HG03159 (cell line): ENCODE data around the gene TRAPPC3.

Experiments
- ATAC-seq: cut with Tn5 transposase; IDR thresholded peaks from one replicate; pipeline ENCODE4 v1.9.1; 2021; ENCODE audit warnings: mild to moderate bottlenecking, moderate library complexity; ENCODE audit not compliant: unreplicated experiment

Gene TRAPPC3

DNA sequence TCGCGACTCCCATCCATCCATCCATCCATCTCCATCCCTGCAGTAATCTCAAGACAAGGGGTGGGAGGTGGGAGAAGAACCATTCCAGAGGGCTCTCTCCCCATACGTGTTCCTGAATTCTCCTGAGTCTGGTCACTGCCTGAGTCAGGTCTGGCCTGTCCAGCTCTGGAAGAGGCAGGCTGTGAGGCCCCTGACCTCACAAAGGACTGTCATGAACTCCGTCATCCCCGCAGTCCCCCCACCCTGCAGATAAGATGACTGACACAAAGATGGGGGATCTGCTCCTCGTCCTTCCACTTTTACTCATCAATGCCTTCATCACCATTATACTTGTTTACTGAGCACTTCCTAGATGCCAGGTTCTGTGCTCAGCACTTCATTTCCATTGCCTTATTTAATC, 5.0 kb upstream of the TRAPPC3 start:
- ATAC-seq: no peak

DNA sequence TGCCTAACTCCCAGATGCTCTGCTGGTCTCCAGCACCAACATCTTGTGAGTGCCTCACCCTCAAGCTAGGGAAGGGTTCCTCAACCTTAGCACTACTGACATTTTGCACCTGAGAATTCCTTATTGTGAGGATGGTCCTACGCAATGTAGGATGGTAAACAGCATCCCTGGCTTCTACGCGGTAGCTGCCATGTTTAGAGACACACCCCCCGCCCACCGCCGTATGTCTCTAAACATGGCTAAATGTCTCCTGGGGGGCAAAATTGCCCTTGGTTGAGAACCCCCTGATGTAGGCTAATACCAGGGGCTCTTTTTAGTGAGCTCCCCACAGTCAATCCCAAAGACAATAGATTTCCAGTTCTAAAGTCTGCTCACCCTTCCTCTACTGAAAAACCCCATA, 4.2 kb upstream of the TRAPPC3 start:
- ATAC-seq: no peak

DNA sequence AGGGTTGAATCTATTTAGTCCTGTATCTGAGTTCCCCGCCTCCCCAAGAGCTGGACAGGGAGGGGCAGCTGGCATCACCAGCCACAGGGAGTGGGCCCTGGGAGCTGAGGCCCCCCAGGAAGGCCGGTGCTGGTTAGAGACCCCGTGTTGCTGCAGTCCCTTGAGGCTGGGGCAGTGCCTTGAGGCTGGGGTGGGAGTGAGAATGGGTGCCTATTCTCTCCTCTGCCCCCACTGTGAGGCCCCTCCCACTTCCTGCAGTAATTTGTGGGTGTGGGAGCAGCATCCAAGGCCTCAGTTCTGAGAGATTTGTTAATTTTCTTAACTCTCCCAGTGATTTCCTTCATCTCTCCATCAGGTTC, 2.5 kb upstream of the TRAPPC3 start:
- no peak for ATAC-seq

GRCh38 chr1:36151134-36151844, 2.0 kb upstream of the TRAPPC3 start:
- no peak for ATAC-seq

- peak; percentile 38 for ATAC-seq
Observed at GRCh38 chr1:36150296-36151133, 1.2 kb upstream of the TRAPPC3 start.

GRCh38 chr1:36149973-36150295, 648 bp upstream of the TRAPPC3 start:
- ATAC-seq: no peak

- ATAC-seq: no peak
Observed at GRCh38 chr1:36148821-36149236, 457 bp downstream of the TRAPPC3 start.

DNA sequence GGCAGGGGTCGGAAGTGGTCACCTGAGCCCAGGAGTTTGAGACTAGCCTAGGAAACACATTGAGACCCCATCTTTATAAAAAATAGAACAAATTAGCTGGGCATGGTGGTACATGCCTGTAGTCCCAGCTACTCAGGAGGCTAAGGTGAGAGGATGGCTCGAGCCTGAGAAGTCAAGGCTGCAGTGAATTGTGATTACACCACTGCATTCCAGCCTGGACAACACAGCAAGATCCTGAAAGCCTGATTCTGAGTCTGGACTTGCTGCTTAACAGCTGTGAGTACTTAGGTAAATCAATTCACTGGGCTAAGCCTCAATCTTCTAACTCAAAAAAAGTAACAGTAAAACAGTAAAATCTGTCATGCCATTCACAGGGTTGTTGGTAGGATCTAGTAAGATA, 4.9 kb downstream of the TRAPPC3 start:
- no peak for ATAC-seq

DNA sequence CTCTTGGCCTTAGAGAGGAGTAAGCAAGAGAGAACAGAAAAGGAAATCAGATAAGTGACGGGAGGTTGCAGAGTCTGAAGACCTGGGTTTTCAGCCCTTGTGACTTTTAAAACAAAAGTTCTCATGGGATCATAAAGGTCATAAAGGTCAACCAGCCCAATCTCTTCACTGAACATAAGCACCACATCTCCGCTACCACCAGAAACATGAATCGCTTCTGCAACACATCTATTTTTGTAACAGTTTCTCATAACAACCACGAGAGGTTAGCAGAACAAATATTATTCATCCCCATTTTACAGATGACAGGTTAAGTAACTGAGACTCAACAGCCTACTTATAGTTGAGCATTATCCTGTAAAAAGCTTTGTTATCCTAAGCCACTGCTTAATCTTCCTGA, 5.9 kb downstream of the TRAPPC3 start:
- ATAC-seq: no peak

GRCh38 chr1:36142121-36142520, 7.2 kb downstream of the TRAPPC3 start:
- ATAC-seq: no peak

DNA sequence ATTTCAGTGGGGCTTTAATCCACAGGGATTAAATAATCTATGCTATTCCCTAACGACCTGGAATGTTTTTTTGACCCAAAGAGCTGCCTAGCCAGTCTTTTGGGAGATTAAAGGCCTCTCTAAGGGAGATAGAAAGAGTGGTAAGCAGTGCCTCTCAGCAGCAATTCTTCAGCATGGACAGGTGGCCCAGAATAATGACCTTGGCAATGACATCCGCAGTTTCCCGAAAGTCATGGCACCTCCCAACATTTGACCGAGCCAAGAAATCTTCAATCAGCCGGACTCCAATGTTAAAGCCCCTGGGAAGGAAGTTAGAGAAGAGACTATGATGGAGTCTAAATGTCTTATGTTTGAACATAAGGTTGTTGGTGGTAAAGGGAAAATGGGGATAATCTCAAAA, 9.8 kb downstream of the TRAPPC3 start:
- ATAC-seq: no peak

DNA sequence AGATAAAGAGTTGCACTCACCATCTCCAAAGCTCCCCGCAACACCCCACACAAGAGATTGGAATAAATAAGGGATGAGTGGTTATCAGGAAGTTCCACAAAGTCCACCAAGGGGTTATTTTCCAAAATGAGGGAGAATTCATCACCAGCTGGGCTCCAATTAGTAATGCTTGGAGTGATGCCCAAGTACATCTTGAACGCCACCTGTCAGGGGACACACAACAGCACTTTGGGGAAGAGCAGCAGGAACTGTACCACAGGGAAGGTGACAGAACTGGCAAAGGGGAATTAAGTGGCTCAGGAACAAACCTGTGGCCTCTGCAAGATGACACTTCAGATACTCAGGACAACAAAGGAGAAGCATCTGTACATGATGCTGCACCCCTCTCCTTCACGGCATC, 11.5 kb downstream of the TRAPPC3 start:
- ATAC-seq: no peak

DNA sequence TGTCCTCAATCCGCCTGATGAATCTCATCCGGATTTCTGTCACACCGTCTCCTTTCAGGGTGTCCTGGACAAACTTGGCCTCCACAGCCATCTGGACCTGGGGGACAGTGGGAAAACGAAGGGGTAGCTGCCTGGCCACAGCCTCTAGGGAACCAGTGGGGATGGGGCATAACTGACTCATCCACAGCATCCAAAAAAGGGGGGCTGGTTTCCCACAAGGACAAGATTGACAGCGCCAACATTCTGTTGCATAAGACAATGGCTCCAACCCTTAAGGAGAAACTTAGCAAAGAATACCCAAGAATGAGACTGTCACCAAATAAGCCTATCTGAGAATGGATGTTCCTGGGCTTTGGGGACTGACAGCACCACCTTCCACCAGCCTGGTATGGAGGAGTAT, 12.1 kb downstream of the TRAPPC3 start:
- ATAC-seq: no peak

DNA sequence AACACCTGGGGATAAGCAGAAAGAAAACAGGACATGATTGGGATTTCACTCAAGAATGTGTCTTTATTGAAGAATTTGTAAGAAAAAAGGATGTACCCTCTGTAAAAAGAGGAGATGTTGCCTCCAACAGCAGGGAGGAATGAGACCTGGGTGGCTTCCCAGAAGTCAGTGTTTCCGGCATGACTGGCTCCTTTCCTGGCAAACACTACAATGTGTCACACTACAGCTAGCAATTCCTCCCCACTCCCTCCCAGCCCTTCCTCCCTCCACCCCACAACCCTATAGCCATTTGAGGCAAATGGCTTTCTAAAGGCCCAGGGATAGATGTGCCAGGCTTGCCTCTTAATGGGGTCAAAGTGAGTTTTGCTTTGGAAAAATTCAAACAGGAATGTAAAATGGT, 12.8 kb downstream of the TRAPPC3 start:
- ATAC-seq: no peak

- ATAC-seq: no peak
Observed at GRCh38 chr1:36135796-36136195, 13.5 kb downstream of the TRAPPC3 start.

DNA sequence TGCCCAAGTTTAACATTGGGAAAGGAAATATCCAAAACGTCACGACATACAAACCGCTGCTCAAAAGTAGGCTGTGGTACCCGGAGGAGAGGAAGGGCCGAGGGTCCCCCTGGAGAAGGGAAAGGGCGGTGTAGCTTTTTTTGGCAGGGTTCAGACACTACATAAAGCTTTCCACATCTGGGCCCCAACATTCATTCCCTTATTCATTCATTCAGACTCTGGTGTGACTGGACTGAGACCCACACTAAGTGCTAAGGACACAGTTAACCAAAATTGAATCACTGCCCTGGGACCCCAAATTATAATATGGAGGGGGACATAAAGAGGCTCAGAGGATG, 14.0 kb downstream of the TRAPPC3 start:
- ATAC-seq: no peak

- no peak for ATAC-seq
Observed at GRCh38 chr1:36134505-36135329, 14.6 kb downstream of the TRAPPC3 start.

- ATAC-seq: no peak
Observed at GRCh38 chr1:36134031-36134430, 15.3 kb downstream of the TRAPPC3 start.

- ATAC-seq: no peak
Observed at GRCh38 chr1:36133484-36133883, 15.8 kb downstream of the TRAPPC3 start.

- ATAC-seq: no peak
Observed at GRCh38 chr1:36132029-36132428, 17.3 kb downstream of the TRAPPC3 start.

DNA sequence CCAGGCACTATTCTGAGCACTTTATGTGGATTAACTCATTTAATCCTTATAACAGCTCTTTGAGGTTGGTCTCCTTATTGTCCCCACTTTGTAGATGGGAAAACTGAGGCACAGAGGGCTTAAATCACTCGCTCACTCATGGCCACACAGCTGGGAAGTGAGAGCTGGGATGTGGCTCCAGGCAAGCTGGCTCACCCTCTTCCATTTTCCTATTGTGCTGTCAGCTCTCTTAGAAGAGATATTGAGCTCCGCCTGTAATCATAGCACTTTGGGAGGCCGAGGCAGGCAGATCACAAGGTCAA, 20.4 kb downstream of the TRAPPC3 start:
- no peak for ATAC-seq
